HG03354 (cell line): ENCODE results near the gene GATD1.

Experiments used
- ATAC-seq: cut with Tn5 transposase; IDR thresholded peaks from one replicate; pipeline ENCODE4 v1.9.1; 2021; ENCODE audit warnings: mild to moderate bottlenecking; ENCODE audit not compliant: unreplicated experiment, poor library complexity, severe bottlenecking

The GATD1 gene

DNA sequence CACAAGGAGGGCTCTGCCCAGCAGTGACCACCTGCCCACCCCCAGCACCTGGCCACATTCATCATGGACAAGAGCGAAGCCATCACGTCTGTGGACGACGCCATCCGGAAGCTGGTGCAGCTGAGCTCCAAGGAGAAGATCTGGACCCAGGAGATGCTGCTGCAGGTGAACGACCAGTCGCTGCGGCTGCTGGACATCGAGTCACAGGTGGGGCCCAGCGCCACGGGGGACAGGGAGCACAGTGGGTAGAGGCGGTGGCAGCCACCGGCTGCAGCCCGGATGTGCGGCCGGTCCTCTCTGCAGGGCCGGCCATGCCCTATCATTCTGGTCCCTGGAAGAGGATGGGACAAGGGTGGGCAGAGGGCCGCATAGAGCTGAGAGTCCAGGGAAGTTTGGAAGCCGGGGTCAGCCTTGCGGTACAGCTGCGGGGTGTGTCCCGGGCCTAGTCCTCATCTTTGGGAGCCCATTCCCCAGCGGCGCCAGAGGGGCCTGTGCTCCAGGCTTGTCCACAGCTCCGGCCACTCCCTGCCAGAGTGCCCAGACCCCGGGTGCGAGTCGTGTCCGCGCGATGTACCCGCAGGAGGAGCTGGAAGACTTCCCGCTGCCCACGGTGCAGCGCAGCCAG lies 57.2 kb downstream of the GATD1 start:
- no peak for ATAC-seq

DNA sequence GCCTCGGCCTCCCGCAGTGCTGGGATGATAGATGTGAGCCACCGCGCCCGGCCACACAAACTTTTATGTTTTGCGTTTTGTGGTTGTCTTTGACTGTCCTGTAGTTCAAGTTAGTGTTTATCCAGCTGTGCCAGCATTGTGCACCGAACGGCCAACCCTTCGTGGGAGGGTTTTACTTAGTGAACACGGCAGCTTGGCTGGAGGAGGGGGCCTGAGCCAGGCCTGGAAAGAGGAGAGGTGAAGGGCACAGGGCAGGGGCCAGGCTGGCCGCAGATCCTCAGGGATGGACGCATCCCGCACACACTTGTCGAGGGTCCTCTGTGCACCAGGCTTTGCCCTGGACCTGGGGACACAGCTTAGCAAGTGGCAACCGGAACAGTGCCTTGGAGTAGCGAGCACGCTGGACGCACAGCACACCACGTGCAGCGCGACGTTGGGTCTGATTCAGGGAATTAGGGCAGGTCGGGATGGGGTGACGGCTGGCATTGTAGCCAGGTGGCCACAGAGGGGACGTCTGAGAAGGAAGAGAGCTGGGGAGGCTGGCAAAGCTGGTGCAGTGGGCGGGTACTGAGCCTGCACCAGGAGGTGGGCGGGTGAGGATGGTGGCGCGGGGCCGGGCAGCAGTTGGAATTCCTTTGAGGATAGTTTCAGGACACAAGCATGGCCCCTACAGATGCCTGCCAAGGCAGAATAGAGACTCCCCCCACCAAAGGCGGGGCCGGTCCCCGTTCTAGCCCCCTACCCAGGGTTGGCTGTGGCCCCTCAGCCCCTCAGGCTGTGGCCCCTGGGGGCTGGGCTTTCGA lies 57.9 kb downstream of the GATD1 start:
- no peak for ATAC-seq
